AG04450 (cell line): ENCODE data around the gene GMDS. TPM values are rescaled to one million over a fixed set of nuclear protein-coding genes. Genes with fewer than 3 reads are reported as not detected.

Experiments
- CTCF ChIA-PET: fragments of 300-600, 350-600 bp; formaldehyde crosslinking; extraction: SDS; loops from one replicate; lab custom pipeline; 2022; ENCODE audit warnings: antibody characterized with exemption, inconsistent platforms; lab: Charles Lee
- POLR2A ChIA-PET: fragments of 350-600 bp; formaldehyde crosslinking; extraction: SDS; loops from one replicate; lab custom pipeline; 2021; ENCODE audit warnings: antibody characterized with exemption, inconsistent platforms; lab: Yijun Ruan, JAX
- DNase-seq: peaks from one replicate; pipeline ENCODE4 v3.0.0-alpha.2; 2011; ENCODE audit warnings: low read depth, low spot score
- H3K27ac ChIP-seq: one replicate; pipeline ENCODE4 v1.5.1; 2012; ENCODE audit warnings: low read depth, low read length, control low read depth
- H3K27me3 ChIP-seq: one replicate; pipeline ENCODE4 v1.6.0; 2012; ENCODE audit warnings: low read length; ENCODE audit not compliant: control insufficient read depth, insufficient read depth
- H3K4me3 ChIP-seq: 2 replicates; pipeline ENCODE4 v1.5.1; 2011; ENCODE audit warnings: mild to moderate bottlenecking, low read depth, low read length, control low read depth
- H3K9me3 ChIP-seq: 2 replicates; pipeline ENCODE4 v1.5.1; 2012; ENCODE audit warnings: low read length; ENCODE audit not compliant: control insufficient read depth, insufficient read depth
- polyA plus RNA-seq: library from polyadenylated mRNA; depleted of rRNA; stranded (reverse); fragments of >200 nt; gene quantifications from 2 replicates; pipeline ENCODE4 v1.2.3, GENCODE V29; 2011
- TF ChIP-seq, protein P1 (sequence below): IDR thresholded peaks from 2 replicates; pipeline ENCODE4 v1.5.1; 2011; ENCODE audit warnings: low read depth, low read length, control low read depth, inconsistent platforms

The GMDS gene
- polyA plus RNA-seq, 1 experiment, result 26.4 TPM

DNA sequence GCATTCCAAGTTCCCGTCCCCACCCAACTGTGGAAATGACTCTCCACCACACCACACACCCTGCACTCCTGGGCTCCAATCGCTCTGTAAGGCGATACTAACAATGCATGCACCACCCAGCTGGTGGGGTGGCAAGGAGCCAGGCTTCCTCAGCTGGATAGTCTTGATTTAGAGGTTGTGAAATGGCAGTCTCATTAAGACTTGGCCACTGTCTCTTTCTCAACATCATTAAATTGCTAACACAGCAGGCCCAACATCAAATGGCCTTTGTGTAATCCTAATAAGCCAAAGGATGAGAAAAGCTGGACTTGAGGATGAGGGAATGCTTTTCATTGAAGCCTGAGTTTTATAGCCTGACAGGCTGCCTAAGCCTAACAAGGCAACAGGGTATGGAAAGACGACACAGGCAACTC lies 223.7 kb downstream of the GMDS start:
- TF ChIP-seq, protein P1, sequence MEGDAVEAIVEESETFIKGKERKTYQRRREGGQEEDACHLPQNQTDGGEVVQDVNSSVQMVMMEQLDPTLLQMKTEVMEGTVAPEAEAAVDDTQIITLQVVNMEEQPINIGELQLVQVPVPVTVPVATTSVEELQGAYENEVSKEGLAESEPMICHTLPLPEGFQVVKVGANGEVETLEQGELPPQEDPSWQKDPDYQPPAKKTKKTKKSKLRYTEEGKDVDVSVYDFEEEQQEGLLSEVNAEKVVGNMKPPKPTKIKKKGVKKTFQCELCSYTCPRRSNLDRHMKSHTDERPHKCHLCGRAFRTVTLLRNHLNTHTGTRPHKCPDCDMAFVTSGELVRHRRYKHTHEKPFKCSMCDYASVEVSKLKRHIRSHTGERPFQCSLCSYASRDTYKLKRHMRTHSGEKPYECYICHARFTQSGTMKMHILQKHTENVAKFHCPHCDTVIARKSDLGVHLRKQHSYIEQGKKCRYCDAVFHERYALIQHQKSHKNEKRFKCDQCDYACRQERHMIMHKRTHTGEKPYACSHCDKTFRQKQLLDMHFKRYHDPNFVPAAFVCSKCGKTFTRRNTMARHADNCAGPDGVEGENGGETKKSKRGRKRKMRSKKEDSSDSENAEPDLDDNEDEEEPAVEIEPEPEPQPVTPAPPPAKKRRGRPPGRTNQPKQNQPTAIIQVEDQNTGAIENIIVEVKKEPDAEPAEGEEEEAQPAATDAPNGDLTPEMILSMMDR, result no peak
- ChIA-PET POLR2A (no interaction called here), CTCF (interaction anchor here (0.7 to 1.4 kb wide), 2 partner anchors 60 to 410 kb away, joined by 3 read pairs; no protein-coding TSS in a partner anchor)
- Histone ChIP-seq H3K27me3 (no peaks in the 10 kb centered on the region), H3K9me3 (no peaks in the 10 kb centered on the region), H3K27ac (no peak overlapping the region), H3K4me3 (no peak overlapping the region)
- peak; percentile 58 for DNase-seq

DNA sequence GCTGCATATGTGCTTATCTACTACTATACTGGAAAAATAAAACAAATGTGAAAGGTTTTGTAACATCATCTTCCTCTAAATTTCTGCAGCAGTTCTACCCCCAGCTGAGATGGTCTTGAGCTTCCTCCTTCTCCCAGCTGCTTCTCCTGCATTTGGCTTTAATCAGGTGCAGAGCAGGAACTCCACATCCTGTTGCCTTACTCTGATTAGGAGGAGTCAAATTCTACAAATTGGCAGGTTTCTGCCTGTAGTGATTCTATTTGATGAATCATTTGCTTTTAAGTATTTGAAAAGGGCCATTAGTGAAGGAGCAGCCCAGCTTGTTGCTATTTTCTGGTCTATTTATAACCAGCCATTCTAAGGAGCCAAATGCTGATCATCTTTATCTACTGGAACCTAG lies 224.5 kb downstream of the GMDS start:
- POLR2A ChIA-PET, result no interaction called here
- no peak overlapping the region for H3K4me3 ChIP-seq
- H3K27ac ChIP-seq, result no peak overlapping the region
- DNase-seq, result no peak
- CTCF ChIA-PET, result interaction anchor here (0.8 kb wide), 1 partner anchor 17 kb away, joined by 3 read pairs; no protein-coding TSS in a partner anchor
- no peaks in the 10 kb centered on the region for H3K9me3 ChIP-seq
- no peaks in the 10 kb centered on the region for H3K27me3 ChIP-seq
- TF ChIP-seq, protein P1, result no peak

DNA sequence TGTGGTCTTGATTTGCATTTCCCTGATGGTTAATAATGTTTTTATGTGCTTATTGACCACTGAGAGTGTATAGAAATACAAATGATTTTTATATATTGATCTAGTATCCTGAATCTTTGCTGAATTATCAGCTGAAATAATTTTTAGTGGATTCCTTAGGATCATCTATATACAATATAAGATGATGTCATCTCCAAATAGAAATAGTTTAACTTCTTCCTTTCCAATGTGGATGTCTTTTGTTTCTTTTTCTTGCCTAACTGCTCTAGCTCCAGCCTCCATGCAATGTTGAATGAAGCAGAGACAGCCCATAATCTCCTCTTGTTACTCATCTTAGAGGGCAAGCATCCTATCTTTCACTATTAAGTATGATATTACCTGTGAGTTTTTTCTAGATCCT lies 226.4 kb downstream of the GMDS start:
- no peak overlapping the region for H3K4me3 ChIP-seq

DNA sequence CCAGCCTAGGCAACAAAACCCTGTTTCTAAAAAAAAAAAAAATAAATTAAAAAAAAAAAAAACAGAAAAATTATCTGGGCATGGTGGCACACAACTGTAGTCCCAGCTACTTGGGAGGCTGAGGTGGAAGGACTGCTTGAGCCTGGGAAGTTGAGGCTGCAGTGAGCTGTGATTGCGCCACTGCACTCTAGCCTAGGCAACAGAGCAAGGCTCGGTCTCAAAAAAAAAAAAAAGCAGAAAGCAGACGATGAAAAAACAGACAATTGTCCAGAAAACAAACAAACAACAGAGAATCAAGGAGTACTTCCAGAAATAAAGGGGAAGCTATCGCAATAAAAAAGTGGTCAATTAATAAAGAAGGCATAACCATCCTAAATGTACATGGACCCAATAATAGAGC lies 229.4 kb downstream of the GMDS start:
- CTCF ChIA-PET, result interaction anchor here (0.6 kb wide), 2 partner anchors 100 to 117 kb away, joined by 4 to 5 read pairs; no protein-coding TSS in a partner anchor
- POLR2A ChIA-PET, result no interaction called here
- H3K9me3 ChIP-seq, result no peaks in the 10 kb centered on the region
- H3K27ac ChIP-seq, result no peak overlapping the region
- no peaks in the 10 kb centered on the region for H3K27me3 ChIP-seq
- no peak for DNase-seq
- TF ChIP-seq, protein P1, result no peak
- H3K4me3 ChIP-seq, result no peak overlapping the region

More for the DNA sequence above, 226.4 kb downstream of the GMDS start:
- ChIA-PET POLR2A (no interaction called here), CTCF (no interaction called here)
- TF ChIP-seq, protein P1, result no peak
- no peaks in the 10 kb centered on the region for H3K27me3 ChIP-seq
- DNase-seq, result no peak
- H3K9me3 ChIP-seq, result no peaks in the 10 kb centered on the region
- no peak overlapping the region for H3K27ac ChIP-seq

DNA sequence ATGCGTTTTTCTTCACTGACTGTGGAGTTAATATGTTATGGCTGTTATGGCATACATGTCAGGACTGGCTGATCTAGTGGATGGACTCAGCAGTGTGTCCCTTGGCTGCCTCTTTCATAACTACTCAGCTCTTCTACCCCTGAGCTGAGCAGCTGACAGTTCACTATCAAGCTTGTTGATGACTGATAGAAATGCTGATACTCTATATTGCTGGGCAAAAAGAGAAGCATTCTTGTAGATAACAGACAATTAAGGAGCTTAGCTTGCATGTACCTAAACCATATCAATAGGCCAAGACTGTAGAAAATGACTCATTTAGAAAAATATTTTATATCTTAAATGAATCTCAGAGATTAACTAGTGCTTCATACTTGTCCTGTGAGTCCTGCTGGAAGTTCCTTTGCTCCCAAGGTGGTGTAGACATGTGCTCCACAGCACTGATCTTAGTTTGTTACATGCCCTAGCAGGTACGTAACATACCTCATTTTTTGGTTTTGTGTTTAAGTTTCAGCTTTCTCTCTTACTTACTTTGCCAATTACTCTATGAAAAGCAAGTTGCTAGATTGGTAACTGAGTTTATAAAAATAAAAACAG lies 236.9 kb downstream of the GMDS start:
- H3K27ac ChIP-seq, result no peak overlapping the region
- H3K9me3 ChIP-seq, result no peaks in the 10 kb centered on the region
- CTCF ChIA-PET, result interaction anchor here (0.6 kb wide), 1 partner anchor 187 kb away, joined by 4 read pairs; no protein-coding TSS in a partner anchor
- H3K27me3 ChIP-seq, result no peaks in the 10 kb centered on the region
- no peak for DNase-seq
- POLR2A ChIA-PET, result no interaction called here
- TF ChIP-seq, protein P1, result no peak
- H3K4me3 ChIP-seq, result no peak overlapping the region
